GM12874 (cell line): Measurements from ENCODE around the gene AADACL3.

Source experiments
- TF ChIP-seq, protein P1 (sequence below): IDR thresholded peaks from 2 replicates; pipeline ENCODE4 v1.5.1; 2011; ENCODE audit warnings: low read depth, mild to moderate bottlenecking, control low read depth, low read length, moderate library complexity; ENCODE audit not compliant: insufficient read depth

AADACL3 gene

DNA sequence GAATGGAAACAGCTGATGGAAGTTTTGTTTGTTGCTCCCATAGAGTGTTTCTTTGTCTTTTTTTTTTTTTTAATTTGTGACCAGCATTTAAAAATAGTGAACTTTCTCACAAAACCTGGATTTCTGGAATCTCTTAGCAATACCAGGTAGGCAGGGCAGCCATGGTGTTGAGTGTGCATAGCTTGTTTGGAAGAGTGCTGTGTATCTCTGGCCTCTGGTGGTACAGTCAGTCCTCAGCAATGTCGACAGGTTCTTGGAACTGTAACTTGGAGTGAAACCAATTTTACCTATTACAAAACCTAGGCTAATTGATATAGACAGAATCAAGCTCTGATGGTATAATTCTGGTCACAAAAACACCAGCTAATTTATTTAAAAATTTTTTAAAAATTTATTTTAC, 6.7 kb downstream of the AADACL3 start:
- TF ChIP-seq, protein P1, sequence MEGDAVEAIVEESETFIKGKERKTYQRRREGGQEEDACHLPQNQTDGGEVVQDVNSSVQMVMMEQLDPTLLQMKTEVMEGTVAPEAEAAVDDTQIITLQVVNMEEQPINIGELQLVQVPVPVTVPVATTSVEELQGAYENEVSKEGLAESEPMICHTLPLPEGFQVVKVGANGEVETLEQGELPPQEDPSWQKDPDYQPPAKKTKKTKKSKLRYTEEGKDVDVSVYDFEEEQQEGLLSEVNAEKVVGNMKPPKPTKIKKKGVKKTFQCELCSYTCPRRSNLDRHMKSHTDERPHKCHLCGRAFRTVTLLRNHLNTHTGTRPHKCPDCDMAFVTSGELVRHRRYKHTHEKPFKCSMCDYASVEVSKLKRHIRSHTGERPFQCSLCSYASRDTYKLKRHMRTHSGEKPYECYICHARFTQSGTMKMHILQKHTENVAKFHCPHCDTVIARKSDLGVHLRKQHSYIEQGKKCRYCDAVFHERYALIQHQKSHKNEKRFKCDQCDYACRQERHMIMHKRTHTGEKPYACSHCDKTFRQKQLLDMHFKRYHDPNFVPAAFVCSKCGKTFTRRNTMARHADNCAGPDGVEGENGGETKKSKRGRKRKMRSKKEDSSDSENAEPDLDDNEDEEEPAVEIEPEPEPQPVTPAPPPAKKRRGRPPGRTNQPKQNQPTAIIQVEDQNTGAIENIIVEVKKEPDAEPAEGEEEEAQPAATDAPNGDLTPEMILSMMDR: no peak

DNA sequence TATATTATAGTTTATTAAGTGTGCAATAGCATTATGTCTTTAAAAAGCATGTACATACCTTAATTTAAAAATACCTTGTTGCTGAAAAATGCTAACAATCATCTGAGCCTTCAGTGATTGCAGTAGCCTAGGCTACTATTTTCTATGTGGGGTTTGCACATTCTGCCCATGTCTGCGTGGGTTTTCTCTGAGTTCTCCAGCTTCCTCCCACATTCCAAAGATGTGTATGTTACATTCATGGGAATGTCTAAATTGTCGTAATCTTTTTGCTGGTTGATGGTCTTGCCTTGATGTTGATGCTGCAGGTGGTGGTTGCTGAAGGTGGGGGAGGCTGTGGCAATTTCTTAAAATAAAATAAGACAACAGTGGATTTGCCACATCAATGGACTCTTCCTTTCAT, 12.5 kb downstream of the AADACL3 start:
- TF ChIP-seq, protein P1: no peak

DNA sequence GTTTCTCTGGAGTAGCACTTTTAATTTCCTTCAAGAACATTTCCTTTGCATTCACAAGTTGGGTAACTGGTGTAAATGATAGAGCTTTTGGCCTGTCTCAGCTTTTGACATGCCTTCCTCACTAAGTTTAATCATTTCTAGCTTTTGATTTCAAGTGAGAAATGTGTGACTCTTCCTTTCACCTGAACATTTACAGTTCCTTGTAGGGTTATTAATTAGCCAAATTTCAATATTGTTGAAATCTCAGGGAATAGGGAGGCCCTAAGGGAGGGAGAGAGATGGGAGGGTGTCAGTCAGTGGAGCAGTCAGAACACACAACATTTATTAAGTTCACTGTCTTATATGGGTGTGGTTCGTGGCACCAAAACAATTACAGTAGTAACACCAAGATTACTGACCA, 14.2 kb downstream of the AADACL3 start:
- TF ChIP-seq, protein P1: no peak

DNA sequence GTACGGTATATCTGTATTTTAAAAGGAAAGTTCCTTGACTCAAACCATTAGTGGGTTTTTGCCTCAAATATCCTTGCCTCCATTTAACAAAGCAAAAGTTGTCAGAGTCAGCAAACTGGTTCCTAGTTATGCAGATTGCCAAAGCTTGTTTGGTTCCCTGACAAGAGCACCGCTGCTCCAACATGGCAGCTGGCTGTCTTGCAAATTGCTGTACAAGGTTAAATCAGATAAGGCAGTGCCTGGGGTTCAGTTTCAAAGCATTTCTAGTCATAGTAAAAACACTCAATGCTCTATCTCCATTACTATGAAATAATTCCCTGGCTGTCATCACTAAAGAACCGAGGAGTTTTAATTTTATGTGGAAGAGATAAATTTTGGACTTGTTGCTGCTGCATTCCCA, 18.7 kb downstream of the AADACL3 start:
- TF ChIP-seq, protein P1: no peak

DNA sequence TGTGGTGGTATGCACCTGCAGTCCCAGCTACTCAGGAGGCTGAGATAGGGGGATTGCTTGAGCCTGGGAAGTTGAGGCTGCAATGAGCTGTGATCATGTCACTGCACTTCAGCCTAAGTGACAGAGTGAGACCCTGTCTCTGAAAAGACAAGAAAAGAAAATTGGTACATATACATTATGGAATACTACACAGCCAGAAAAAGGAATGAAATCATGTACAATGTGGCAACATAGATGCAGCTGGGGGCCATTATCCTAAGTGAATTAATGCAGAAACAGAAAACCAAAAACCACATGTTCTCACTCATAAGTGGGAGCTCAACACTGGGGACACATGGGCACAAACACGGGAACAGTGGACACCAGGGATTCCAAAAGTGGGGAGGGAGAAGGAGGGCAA, 23.0 kb downstream of the AADACL3 start:
- TF ChIP-seq, protein P1: no peak

DNA sequence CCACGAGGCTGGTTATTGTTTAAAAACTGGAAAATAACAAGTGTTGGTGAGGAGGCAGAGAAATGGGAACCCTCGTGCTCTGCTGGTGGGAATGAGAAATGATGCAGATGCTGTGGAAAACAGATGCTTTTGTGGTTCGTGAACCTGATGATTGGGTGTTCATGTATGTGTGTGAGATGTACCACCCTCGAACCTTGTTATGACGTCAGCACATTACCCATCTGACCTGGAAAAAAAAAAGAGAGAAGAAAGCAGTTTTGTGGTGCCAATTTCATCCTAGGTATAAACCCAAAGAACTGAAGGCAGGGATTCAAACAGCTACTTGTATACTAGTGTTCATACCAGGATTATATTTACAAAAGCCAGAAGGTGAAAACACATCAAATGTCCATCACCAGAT, 23.7 kb downstream of the AADACL3 start:
- TF ChIP-seq, protein P1: no peak

DNA sequence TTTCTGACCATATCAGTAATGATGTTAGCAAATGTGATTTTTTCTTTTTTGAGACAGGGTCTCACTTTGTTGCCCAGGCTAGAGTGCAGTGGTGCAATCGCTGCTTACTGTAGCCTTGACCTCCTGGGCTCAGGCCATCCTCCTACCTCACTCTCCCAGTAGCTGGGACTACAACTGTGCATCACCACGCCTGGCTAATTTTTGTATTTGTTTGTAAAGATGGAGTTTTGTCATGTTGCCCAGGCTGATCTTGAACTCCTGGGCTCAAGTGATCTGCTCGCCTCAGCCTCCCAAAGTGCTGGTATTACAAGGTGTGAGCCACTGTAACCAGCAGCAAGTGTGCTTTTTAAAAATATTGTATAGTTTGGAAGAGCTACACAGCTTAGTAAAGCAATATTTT, 26.0 kb downstream of the AADACL3 start:
- TF ChIP-seq, protein P1: no peak
